OCI-LY3 (cell line): ENCODE data around the gene NMBR.
"Not testable (repeated sequence)": the region's sequence is repeated elsewhere in the genome, so short reads cannot be mapped to it uniquely, and the experiment has no call there.

ENCODE experiments used
- H2AFZ ChIP-seq: fragments of 200-600, 300-600 bp; shearing (Covaris generic); 2 replicates; pipeline ENCODE4 v1.6.0; 2014; ENCODE audit warnings: antibody characterized with exemption, low read depth, low read length
- H3K27ac ChIP-seq: fragments of 200-600, 300-600 bp; sonication (generic); 2 replicates; pipeline ENCODE4 v1.5.1; 2014; ENCODE audit warnings: mild to moderate bottlenecking, low read length, moderate library complexity, mixed read lengths
- H3K27me3 ChIP-seq: fragments of 200-600, 300-600 bp; sonication (generic); 2 replicates; pipeline ENCODE4 v1.6.1; 2014; ENCODE audit warnings: low read depth, low read length, mixed read lengths
- H3K36me3 ChIP-seq: fragments of 200-600, 300-600 bp; sonication (generic); replicated peaks from 2 replicates; pipeline ENCODE3; 2014; ENCODE audit warnings: low read depth, low read length, mixed read lengths
- H3K4me1 ChIP-seq: fragments of 300-600, 200-600 bp; sonication (generic); 2 replicates; pipeline ENCODE4 v1.6.1; 2014; ENCODE audit warnings: low read length, mixed read lengths
- H3K4me2 ChIP-seq: fragments of 200-600, 300-600 bp; sonication (generic); 2 replicates; pipeline ENCODE4 v1.6.1; 2014; ENCODE audit warnings: low read length, mixed read lengths
- H3K4me3 ChIP-seq: fragments of 300-600, 200-600 bp; sonication (generic); 2 replicates; pipeline ENCODE4 v1.5.1; 2014; ENCODE audit warnings: antibody characterized with exemption, mild to moderate bottlenecking, low read length, moderate library complexity
- H3K79me2 ChIP-seq: fragments of 300-600, 200-600 bp; shearing (Covaris generic); 2 replicates; pipeline ENCODE4 v1.6.1; 2014; ENCODE audit warnings: mild to moderate bottlenecking, low read length, mixed read lengths
- H3K9ac ChIP-seq: fragments of 300-600, 200-600 bp; shearing (Covaris generic); 2 replicates; pipeline ENCODE4 v1.6.0; 2014; ENCODE audit warnings: mild to moderate bottlenecking, low read length, moderate library complexity
- H3K9me3 ChIP-seq: fragments of 200-600, 300-600 bp; shearing (Covaris generic); 2 replicates; pipeline ENCODE4 v1.6.1; 2014; ENCODE audit warnings: low read length, mixed read lengths; ENCODE audit not compliant: insufficient read depth
- H4K20me1 ChIP-seq: fragments of 200-600, 300-600 bp; sonication (generic); 2 replicates; pipeline ENCODE4 v1.6.1; 2016; ENCODE audit warnings: low read length, mixed read lengths; ENCODE audit not compliant: insufficient read depth
- EZH2phosphoT487 ChIP-seq: fragments of 200-600 bp; shearing (Covaris generic); IDR thresholded peaks from 2 replicates; pipeline ENCODE4 v1.6.1; 2018; ENCODE audit warnings: antibody characterized with exemption, mixed run types, low read depth
- TF ChIP-seq, protein P1 (sequence below): fragments of 200-600, 300-600 bp; sonication (generic); IDR thresholded peaks from 2 replicates; pipeline ENCODE4 v1.5.1; 2014; ENCODE audit warnings: antibody characterized with exemption, low read length, low read depth

The NMBR gene

DNA sequence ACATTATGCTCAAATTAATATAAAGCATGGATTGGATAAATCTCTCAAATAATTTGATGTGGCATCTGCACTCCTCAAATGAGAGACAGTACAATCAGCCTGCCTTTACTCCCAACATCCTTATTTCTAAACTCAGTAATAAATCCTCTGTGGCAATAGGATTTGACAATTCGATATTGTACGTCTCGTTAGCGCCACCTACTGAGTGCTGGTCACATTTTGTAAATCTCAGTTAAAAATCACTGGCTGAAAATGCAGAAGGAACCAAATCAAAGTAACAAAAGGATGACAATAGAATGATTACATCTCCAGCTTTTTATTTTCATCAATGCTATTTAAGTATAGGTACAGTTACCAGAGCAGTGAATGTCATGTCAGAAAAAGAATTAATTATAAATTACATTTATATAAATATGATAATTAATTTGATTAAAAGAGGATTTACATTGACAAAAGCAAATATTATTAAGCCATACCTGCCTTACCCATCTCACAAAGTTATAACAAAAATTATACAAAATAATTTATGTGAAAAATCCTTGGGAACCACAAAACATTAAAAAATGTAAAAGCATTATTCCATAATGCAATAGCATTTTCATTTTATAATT lies 34.4 kb downstream of the NMBR start:
- Histone ChIP-seq H3K9me3 (no peaks in the 10 kb centered on the region), H3K36me3 (no peaks in the 10 kb centered on the region), H3K4me3 (no peak overlapping the region), H4K20me1 (no peaks in the 10 kb centered on the region), H3K79me2 (no peaks in the 10 kb centered on the region), H3K27me3 (no peaks in the 10 kb centered on the region), H2AFZ (no peak overlapping the region), H3K4me2 (no peak overlapping the region), H3K4me1 (no peaks in the 10 kb centered on the region), H3K9ac (no peak overlapping the region), H3K27ac (no peak overlapping the region)
- no peak for TF ChIP-seq EZH2phosphoT487
- TF ChIP-seq, protein P1, sequence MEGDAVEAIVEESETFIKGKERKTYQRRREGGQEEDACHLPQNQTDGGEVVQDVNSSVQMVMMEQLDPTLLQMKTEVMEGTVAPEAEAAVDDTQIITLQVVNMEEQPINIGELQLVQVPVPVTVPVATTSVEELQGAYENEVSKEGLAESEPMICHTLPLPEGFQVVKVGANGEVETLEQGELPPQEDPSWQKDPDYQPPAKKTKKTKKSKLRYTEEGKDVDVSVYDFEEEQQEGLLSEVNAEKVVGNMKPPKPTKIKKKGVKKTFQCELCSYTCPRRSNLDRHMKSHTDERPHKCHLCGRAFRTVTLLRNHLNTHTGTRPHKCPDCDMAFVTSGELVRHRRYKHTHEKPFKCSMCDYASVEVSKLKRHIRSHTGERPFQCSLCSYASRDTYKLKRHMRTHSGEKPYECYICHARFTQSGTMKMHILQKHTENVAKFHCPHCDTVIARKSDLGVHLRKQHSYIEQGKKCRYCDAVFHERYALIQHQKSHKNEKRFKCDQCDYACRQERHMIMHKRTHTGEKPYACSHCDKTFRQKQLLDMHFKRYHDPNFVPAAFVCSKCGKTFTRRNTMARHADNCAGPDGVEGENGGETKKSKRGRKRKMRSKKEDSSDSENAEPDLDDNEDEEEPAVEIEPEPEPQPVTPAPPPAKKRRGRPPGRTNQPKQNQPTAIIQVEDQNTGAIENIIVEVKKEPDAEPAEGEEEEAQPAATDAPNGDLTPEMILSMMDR: peak; percentile 69

DNA sequence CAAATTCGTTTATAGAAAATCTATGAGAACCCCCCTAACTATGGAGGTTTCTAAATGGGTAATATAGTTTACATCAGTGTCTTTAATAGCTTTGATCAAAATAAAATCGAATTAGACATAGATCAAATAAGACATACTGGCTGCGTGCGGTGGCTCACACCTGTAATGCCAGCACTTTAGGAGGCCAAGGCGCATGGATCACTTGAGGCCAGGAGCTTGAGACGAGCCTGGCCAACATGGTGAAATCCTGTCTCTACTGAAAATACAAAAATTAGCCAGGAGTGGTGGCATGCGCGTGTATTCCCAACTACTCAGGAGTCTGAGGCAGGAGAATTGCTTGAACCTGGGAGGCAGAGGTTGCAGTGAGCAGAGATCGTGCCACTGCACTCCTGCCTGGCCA lies 36.1 kb downstream of the NMBR start:
- not testable (repeated sequence) for H4K20me1 ChIP-seq, H3K4me3 ChIP-seq, H3K4me2 ChIP-seq, H3K79me2 ChIP-seq, H3K27me3 ChIP-seq, H3K9ac ChIP-seq, H3K27ac ChIP-seq, H2AFZ ChIP-seq, H3K9me3 ChIP-seq, H3K4me1 ChIP-seq, H3K36me3 ChIP-seq

DNA sequence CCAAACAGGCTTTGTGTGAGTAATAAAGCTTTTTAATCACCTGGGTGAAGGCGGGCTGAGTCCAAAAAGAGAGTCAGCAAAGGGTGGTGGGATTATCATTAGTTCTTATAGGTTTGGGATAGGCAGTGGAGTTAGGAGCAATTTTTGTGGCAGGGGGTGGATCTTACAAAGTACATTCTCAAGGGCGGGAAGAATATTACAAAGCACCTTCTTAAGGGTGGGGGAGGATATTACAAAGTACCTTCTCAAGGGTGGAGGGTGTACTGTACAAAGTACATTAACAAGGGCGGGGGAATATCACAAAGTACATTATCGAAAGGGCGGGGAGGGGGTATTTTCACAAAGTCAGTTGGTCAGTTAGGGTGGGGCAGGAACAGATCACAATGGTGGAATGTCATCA lies 42.1 kb downstream of the NMBR start:
- not testable (repeated sequence) for H3K79me2 ChIP-seq, H3K27ac ChIP-seq, H3K4me3 ChIP-seq, H3K4me1 ChIP-seq, H3K36me3 ChIP-seq, H3K9ac ChIP-seq, H4K20me1 ChIP-seq, H3K27me3 ChIP-seq, H2AFZ ChIP-seq, H3K4me2 ChIP-seq, H3K9me3 ChIP-seq

DNA sequence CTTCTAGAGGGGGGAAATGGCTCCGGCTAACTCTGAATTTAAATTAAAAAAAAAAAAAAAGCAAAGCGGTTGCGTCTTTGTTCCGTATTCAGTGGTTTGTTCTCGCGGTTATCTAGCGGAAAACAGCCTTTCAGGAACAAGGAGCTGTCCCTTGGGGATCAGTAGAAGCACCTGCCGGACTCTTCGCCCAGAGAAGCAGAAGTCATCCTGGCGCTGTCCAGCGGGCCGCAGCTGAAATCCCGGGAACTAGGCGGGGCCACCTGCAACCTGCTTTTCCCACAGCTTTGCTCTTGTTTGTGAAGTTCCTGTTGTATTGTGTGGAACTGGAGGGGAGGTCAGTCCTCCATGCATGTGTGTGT lies 58.1 kb downstream of the NMBR start:
- Histone ChIP-seq H3K9me3 (no peaks in the 10 kb centered on the region), H3K4me3 (no peak overlapping the region), H3K36me3 (no peaks in the 10 kb centered on the region), H3K9ac (no peak overlapping the region), H3K4me1 (peaks cover 4% of the 10 kb centered on the region; the same call in 1 of the 2 replicates), H3K79me2 (no peaks in the 10 kb centered on the region), H3K4me2 (no peak overlapping the region), H3K27ac (no peak overlapping the region), H2AFZ (no peak overlapping the region), H4K20me1 (no peaks in the 10 kb centered on the region), H3K27me3 (no peaks in the 10 kb centered on the region)
- no peak for TF ChIP-seq EZH2phosphoT487
- TF ChIP-seq, protein P1: no peak

DNA sequence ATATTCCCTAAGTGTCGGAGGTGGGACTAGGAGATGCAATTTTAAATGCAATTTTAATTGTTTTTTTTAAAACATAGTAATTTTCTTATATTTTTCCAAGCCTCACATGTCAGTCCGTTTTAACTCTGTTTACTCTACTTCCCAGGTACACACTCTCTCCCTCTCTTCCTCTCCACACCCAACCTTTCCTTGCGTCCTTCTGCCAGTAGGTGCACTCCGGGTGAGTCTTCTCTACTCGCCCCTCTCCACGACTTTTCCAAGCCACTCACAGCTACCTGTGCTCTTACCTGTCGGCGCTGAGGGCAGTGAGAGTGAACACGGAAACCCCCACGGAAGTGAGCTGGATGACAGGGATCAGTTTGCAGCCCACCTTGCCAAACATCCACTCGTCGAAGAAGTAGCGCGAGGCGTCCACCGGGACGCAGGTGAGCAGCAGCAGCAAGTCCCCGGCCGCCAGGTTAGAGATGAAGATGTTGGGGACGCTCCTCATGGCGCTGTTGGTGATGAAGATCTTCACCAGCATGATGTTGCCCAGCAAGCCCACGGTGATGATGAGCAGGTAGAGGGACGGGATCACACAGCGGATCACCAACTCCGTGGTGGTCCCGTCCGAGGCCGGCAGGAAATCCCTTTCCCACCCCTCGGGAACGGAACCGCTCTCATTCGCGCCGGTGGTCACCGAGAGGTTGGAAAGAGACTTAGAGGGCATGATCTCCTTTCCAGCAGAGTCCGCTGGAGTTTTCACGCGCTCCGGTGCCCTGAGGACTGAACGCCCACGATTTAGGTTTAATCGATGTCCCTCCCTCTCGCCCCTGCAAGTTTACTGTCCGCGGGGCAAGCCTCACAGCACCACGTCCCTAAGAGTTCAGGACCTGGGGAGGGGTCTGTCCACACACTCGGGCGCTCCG lies 58.7 kb downstream of the NMBR start:
- H3K79me2 ChIP-seq: no peaks in the 10 kb centered on the region
- no peaks in the 10 kb centered on the region for H3K36me3 ChIP-seq
- H3K4me2 ChIP-seq: no peak overlapping the region
- no peak overlapping the region for H2AFZ ChIP-seq
- H3K27ac ChIP-seq: no peak overlapping the region
- no peaks in the 10 kb centered on the region for H3K9me3 ChIP-seq
- H3K9ac ChIP-seq: no peak overlapping the region
- no peak overlapping the region for H3K4me3 ChIP-seq
- no peaks in the 10 kb centered on the region for H4K20me1 ChIP-seq
- TF ChIP-seq, protein P1: no peak
- no peak for TF ChIP-seq EZH2phosphoT487
- H3K27me3 ChIP-seq: no peaks in the 10 kb centered on the region
- peaks cover 4% of the 10 kb centered on the region; the same call in 1 of the 2 replicates for H3K4me1 ChIP-seq
